GM10847 (cell line): Measurements from ENCODE around the gene ANXA5.

ENCODE experiments used
- POLR2A ChIP-seq: IDR thresholded peaks from 2 replicates; pipeline ENCODE4 v1.6.1; 2011; ENCODE audit not compliant: insufficient read length; ENCODE audit errors: extremely low read depth

ANXA5 gene

GRCh38 chr4:121693886-121694285, 2.9 kb downstream of the ANXA5 start:
- TF ChIP-seq POLR2A: no peak

- TF ChIP-seq POLR2A: no peak
Measured at GRCh38 chr4:121693450-121693849, 3.3 kb downstream of the ANXA5 start.

GRCh38 chr4:121692261-121692660, 4.5 kb downstream of the ANXA5 start:
- TF ChIP-seq POLR2A: no peak

DNA sequence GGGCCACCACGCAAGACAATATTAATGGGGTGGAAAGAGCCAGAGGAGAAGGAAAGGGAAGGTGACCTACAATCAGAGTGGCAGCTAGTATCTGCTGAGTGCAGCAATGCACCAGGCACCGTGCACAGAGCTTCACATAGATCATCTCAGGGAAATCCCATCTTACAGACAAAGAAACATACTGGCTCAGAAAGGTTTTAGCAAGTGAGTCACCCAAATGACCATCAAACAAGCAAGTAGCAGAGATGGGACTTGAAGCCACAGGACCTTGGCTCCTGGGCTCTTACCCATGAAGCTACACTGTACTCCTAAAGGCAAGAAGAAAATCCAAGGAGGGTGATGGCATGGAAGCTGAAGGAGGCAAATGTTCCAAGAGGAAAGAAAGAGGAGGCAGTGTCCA, 6.8 kb downstream of the ANXA5 start:
- no peak for TF ChIP-seq POLR2A

DNA sequence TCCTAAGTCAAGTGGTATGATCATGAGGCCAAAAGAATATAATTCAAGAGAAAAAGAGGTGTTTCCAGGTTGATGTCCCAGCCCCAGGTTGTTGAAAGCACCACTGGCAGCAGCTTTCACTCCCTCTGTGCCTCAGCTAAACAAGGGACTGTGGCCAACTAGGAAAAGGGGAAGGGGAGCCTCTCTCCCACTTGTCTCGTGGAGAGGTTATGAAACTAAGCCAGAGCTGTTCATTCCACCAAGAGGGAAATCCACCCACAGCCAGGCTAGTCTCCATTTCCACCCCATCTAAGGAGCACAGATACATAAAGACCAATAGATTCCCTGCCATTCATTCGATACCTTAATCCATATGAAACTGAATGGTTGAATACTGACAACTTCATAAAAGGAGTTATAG, 8.1 kb downstream of the ANXA5 start:
- no peak for TF ChIP-seq POLR2A

GRCh38 chr4:121688261-121688660, 8.5 kb downstream of the ANXA5 start:
- no peak for TF ChIP-seq POLR2A

GRCh38 chr4:121686255-121686654, 10.5 kb downstream of the ANXA5 start:
- no peak for TF ChIP-seq POLR2A

DNA sequence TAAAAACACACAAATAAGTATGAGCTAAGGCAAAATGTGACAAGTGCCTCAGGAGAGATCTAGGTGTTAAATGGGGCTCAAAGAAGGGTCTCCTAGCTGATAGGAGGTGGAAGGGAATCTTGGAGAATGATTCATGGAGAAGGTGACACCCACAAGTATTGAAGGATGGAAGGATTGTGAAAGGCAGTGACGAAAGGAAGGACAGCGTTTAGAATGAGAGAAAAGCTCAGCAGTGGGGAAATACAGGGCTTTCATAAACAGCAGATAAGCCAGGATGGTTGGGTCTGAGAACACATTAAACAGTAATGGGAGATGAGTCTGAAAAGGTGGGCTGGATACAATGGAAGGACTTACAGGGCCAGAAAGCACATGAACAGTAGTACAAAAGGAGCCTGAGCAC, 11.5 kb downstream of the ANXA5 start:
- no peak for TF ChIP-seq POLR2A

- no peak for TF ChIP-seq POLR2A
Measured at GRCh38 chr4:121684561-121684960, 12.2 kb downstream of the ANXA5 start.

DNA sequence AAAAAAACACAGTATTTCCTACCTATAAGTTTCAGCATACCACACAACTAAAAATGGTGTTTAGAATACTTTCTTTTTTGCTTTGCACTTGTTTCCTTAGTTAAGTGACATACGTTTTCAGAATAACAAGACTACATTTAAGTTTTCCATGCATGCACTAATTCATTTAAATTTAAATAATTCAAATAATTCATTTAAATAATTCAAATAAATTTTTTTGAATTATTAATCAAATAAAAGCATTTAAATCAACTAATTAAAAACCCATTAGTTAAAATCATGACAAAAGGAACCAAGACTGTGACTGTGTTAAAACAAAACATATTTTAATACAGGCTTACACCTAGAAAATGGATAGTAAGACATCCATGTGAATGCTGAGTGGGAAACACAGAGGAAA, 12.8 kb downstream of the ANXA5 start:
- TF ChIP-seq POLR2A: no peak

GRCh38 chr4:121680571-121680970, 16.2 kb downstream of the ANXA5 start:
- TF ChIP-seq POLR2A: no peak

- TF ChIP-seq POLR2A: no peak
Measured at GRCh38 chr4:121679951-121680350, 16.8 kb downstream of the ANXA5 start.

- TF ChIP-seq POLR2A: no peak
Measured at GRCh38 chr4:121679267-121679666, 17.5 kb downstream of the ANXA5 start.

DNA sequence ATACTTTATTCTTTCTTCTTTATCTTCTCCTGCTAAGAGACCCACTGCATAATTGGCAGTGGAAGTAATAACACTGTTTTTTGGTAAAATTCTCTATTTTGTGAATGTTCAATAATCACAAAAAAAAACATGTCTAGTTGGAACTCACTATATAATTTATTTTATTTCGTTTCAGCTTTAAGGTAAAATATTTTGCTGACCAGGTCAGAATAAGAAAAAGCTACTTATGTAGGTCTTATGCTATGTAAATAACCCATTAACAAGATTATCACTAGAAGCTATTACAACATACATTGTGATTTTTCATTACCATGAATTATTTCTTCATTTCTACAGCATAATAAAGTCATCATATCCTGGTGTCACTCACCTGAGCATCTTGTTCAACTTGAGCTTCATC, 19.3 kb downstream of the ANXA5 start:
- no peak for TF ChIP-seq POLR2A

DNA sequence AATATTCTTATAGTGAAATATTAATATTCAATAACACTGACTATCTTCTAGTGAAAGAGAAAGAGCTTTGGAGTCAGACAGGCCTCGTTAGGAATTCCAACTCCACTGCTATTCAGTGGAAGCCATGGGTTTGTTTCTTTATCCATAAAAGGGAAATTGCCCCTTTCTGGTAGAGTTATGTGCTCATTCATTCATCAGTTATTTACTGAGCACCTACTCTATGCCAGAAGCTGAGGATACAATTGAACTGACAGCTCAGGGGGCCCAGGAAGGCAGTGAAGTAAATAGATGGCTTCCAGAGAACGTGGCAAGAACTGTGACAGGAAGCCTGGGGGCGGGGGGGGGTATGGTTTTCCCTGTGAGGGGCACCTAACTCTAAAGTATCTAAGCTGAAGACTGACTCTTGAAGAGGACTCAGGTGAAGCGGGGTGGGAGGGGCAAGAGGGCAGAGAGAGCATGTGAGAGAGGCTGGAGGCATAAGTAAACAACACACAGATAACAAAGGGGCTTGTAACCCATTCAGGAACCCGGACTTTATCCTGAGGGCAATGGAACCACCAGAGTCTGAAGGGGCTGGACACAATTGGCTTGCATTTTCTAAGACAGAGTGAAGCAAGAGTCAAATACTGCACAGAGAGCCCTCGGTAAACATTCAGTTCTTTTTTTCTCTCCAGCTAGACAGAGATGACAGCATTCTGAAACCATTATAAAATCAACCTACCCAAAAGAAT, 20.3 kb downstream of the ANXA5 start:
- no peak for TF ChIP-seq POLR2A

DNA sequence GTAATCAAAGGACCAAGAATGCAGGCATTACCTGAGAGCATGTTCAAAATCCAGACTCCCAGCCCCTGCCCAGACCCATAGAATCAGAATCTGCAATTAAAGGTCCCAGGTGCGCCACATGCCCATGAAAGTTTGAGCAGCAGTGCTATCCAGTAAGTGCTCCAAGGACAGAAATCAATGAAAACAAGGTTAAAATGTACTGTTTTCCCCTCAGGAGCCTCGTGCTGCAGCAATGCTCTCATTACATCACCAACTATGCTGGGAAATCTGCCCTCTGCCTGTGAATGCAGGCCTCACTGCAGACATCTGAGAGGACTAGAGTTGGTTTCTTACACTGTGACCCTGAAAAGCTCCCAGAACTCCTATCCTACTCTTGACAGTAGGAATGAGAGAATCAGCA, 21.1 kb downstream of the ANXA5 start:
- TF ChIP-seq POLR2A: no peak

DNA sequence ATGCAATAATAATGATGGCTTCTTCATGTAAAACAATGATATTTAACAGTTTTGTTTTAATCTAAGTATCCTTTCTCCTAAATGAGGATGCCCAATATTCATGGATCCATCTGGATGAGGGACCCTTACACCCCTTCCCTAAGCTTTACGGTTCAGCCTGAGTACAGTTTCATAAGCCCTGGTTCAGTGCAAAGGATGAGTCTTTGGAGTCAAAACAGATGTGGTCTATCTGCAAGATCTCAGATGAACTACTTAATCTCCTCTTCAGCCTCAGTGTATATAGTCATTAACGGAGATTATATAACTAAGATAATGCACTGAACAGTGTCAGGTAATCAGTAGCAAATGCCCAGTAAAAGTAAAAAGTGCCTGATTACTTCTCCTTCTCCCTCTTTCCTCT, 22.1 kb downstream of the ANXA5 start:
- no peak for TF ChIP-seq POLR2A
